Epithelial cell of esophagus (primary cell): Measurements from ENCODE around the gene SMARCC2.
A peak's percentile ranks its signal among the peaks of the same experiment; 100 is the strongest.

Experiments used
- DNase-seq: peaks from one replicate; pipeline ENCODE4 v3.0.0; 2010; ENCODE audit warnings: low read depth
- H3K4me3 ChIP-seq: 2 replicates; pipeline ENCODE4 v1.5.1; 2011; ENCODE audit warnings: mild to moderate bottlenecking, low read length, control low read depth
- CTCF ChIP-seq: IDR thresholded peaks from 2 replicates; pipeline ENCODE4 v1.5.1; 2011; ENCODE audit warnings: low read depth, mild to moderate bottlenecking, low read length, control low read depth, inconsistent platforms; ENCODE audit not compliant: insufficient read depth; ENCODE audit errors: missing control alignments

SMARCC2 gene

DNA sequence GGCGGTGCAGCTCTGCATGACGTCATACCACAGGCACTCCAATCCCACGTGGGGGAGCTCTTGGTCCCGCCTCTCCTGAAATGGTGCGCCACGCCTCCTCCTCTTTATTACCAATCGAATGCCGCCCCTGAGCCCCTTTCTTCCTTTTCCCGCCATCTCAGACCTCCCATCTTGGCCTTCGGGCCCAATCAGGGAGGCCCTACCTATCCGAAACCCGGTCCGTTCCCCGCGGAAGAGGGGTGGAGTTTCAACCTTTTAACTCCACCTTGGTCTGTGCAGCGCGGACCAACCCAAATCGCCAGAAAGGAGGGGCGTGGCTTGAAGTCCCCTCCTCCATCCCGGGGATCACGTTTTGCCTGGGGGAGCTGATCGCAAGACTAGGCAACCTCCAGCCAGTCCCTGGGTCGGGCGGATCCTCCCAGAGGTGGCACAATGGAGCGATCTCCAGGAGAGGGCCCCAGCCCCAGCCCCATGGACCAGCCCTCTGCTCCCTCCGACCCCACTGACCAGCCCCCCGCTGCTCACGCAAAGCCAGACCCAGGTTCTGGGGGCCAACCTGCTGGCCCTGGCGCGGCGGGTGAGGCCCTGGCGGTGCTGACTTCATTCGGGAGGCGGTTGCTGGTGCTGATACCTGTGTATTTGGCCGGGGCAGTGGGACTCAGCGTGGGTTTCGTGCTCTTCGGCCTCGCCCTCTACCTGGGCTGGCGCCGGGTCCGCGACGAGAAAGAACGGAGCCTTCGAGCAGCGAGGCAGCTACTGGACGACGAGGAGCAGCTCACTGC lies 61.2 kb downstream of the SMARCC2 start, which contains the start of gene ESYT1:
ESYT1 (plus strand) TSS at position 380 of the 782 bp plus-strand sequence; CDS start at position 433, 53 bp downstream.
- TF ChIP-seq CTCF, result no peak
- peak within 1 kb of the TSS; percentile 93 for H3K4me3 ChIP-seq
- peak; percentile 100 for DNase-seq

- no peak for TF ChIP-seq CTCF
- no peak for DNase-seq
- H3K4me3 ChIP-seq, result peak overlapping the region; percentile 93
Observed at GRCh38 chr12:56127485-56127887, 61.8 kb downstream of the SMARCC2 start.

DNA sequence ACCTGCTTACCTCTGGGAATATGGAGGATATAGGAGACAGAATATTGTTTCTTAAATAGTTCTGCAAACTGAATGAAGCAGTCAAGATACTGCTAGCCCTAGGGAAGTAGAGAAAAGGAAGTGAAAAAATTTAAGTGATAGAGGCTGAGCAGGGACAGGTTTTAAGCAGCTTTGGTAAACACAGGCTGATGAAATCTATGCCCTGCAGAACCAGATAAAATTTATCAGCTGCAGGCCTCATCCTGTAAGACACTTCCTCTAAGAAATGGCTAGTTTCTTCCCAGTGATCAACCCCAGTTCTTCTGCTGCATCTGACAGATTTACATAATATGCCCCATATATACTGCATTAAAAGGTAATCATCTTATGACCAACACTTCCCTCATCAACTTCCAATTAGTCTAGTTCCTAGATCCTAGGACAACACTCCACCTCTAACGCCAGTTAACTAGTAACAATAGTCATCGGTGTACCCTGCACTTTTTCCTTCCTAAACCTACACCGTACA lies 62.5 kb downstream of the SMARCC2 start:
- no peak for DNase-seq
- TF ChIP-seq CTCF, result no peak
- H3K4me3 ChIP-seq, result no peak overlapping the region

DNA sequence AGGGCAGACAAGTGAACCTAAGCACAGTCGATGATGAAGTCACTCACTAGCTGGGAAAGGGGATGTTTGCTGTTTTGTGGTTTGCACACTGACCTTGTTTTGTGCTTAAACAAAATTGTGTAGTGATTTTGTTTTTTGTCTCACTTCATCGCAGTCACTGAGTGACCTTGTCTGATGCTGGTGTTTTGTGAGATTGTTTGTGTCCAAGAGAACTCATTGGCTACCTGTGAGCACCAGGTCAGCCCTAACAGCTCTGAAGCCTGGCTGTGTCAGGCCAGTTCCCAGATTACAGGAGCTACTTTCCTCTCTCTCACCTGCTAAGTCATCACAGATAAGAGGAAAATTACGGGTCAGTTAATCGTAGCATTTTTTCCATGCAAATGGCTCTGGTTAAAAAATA lies 65.2 kb downstream of the SMARCC2 start:
- TF ChIP-seq CTCF, result no peak
- no peak for DNase-seq
- H3K4me3 ChIP-seq, result no peak overlapping the region

DNA sequence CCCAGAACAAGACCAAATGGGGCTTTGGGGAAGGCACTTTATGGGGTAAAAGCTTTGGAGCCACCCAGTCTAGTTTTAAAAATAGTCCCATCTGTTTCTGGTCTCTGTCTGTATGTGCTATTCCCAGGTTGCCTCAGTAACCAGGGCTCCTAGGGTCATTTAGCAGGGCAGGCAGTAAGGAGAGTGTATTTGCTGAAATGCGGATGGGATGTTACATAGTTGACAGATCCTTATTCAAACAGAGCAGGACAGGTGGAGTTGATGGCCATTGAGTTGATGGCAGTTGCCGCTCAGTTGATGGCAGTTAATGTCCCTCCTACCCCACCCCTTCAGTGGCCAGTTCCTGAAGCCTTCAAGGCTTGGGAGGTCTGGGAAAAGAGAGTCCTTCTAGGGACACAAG lies 66.6 kb downstream of the SMARCC2 start:
- no peak for TF ChIP-seq CTCF
- no peak overlapping the region for H3K4me3 ChIP-seq
- DNase-seq, result no peak

GRCh38 chr12:56121204-56121870 lies 67.9 kb downstream of the SMARCC2 start:
- H3K4me3 ChIP-seq, result no peak overlapping the region
- no peak for TF ChIP-seq CTCF
- DNase-seq, result no peak
